ENCODE measurements around the gene PEG3.

DNA sequence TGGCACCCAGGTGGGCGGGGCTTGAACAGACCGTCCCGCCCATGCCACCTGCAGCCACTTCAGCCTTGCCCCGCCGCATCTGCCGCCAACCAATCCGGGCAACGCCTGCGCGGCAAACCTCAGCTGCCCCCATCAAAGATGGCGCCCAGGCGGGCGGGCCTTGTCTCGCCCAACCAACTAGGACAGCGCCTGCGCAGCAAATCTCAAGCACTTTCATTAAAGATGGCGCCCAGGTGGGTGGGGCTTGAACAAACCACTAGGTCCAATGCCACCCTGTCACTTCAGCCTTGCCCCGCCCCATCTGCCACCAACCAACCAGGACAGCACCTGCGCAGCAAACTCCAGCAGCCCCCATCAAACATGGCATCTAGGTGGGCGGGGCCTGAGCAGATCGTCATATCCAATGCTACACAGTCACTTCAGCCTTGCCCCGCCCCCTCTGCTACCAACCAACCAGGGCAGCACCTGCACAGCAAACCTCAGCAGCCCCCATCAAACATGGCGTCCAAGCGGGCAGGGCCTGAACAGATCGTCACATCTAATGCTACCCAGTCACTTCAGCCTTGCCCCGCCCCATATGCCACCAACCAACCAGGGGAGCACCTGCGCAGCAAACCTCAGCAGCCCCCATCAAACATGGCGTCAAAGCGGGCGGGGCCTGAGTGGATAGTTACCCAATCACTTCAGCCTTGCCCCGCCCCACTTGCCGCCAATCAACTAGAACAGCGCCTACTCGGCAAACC, 1.4 kb downstream of the PEG3 start:
- TF ChIP-seq, protein P1, sequence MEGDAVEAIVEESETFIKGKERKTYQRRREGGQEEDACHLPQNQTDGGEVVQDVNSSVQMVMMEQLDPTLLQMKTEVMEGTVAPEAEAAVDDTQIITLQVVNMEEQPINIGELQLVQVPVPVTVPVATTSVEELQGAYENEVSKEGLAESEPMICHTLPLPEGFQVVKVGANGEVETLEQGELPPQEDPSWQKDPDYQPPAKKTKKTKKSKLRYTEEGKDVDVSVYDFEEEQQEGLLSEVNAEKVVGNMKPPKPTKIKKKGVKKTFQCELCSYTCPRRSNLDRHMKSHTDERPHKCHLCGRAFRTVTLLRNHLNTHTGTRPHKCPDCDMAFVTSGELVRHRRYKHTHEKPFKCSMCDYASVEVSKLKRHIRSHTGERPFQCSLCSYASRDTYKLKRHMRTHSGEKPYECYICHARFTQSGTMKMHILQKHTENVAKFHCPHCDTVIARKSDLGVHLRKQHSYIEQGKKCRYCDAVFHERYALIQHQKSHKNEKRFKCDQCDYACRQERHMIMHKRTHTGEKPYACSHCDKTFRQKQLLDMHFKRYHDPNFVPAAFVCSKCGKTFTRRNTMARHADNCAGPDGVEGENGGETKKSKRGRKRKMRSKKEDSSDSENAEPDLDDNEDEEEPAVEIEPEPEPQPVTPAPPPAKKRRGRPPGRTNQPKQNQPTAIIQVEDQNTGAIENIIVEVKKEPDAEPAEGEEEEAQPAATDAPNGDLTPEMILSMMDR (IDR thresholded peaks at IDR 0.05; ENCODE audit: low read depth, low read length, missing input control): no peak
- TF ChIP-seq RAD21 (IDR thresholded peaks at IDR 0.05) (no peak), FOXA1 (IDR thresholded peaks at IDR 0.05) (no peak), MAX (IDR thresholded peaks at IDR 0.05) (peak; percentile 26), HNF4G (IDR thresholded peaks at IDR 0.05) (no peak), JUND (IDR thresholded peaks at IDR 0.05) (no peak), ATF3 (IDR thresholded peaks at IDR 0.05) (no peak), GABPA (IDR thresholded peaks at IDR 0.05 in 1 of 2, conservative IDR thresholded peaks at IDR 0.05 in 1 of 2) (no peak), EGR1 (IDR thresholded peaks at IDR 0.05; ENCODE audit: low read depth in 2 of 2) (no peak)
- TF ChIP-seq, protein P2, sequence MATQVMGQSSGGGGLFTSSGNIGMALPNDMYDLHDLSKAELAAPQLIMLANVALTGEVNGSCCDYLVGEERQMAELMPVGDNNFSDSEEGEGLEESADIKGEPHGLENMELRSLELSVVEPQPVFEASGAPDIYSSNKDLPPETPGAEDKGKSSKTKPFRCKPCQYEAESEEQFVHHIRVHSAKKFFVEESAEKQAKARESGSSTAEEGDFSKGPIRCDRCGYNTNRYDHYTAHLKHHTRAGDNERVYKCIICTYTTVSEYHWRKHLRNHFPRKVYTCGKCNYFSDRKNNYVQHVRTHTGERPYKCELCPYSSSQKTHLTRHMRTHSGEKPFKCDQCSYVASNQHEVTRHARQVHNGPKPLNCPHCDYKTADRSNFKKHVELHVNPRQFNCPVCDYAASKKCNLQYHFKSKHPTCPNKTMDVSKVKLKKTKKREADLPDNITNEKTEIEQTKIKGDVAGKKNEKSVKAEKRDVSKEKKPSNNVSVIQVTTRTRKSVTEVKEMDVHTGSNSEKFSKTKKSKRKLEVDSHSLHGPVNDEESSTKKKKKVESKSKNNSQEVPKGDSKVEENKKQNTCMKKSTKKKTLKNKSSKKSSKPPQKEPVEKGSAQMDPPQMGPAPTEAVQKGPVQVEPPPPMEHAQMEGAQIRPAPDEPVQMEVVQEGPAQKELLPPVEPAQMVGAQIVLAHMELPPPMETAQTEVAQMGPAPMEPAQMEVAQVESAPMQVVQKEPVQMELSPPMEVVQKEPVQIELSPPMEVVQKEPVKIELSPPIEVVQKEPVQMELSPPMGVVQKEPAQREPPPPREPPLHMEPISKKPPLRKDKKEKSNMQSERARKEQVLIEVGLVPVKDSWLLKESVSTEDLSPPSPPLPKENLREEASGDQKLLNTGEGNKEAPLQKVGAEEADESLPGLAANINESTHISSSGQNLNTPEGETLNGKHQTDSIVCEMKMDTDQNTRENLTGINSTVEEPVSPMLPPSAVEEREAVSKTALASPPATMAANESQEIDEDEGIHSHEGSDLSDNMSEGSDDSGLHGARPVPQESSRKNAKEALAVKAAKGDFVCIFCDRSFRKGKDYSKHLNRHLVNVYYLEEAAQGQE (IDR thresholded peaks at IDR 0.05): no peak

Data from liver (tissue), 3 donors.